Cortex of kidney (tissue), 1 donor: Measurements from ENCODE around the gene GRIFIN.

Experiments used
- DNase-seq: peaks from one replicate; lab custom pipeline; 2025; lab: John Stamatoyannopoulos, UW

The GRIFIN gene, protein sequence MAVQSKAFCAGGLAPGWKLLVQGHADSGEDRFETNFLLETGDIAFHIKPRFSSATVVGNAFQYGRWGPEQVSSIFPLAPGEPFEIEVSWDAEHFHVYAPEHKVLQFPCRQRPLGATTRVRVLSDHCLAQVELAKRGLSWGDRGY

DNA sequence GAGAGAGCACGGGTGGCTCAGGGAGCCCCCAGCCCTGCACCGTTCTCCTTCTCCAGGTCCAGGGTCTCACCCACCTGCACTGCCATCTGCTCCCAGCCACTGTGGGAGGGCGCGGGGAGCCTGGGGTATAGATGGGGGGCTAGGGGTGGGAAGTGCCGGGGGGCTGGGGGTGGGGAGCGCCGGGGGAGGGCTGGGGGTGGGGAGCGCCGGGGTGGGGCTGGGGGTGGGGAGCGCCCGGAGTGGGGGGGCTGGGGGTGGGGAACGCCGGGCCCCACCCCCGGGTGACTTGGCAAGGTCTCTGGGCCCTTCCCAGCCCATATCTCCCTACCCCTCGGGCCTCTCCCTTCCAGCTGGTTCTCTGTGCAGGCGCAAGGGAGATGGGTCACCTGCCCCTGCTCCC lies at the start of gene GRIFIN:
Gene GRIFIN, minus strand, starts transcription at position 101 of the 400 bp plus-strand sequence. Its CDS starts 15 bp downstream, at position 86.
- DNase-seq = no peak

DNA sequence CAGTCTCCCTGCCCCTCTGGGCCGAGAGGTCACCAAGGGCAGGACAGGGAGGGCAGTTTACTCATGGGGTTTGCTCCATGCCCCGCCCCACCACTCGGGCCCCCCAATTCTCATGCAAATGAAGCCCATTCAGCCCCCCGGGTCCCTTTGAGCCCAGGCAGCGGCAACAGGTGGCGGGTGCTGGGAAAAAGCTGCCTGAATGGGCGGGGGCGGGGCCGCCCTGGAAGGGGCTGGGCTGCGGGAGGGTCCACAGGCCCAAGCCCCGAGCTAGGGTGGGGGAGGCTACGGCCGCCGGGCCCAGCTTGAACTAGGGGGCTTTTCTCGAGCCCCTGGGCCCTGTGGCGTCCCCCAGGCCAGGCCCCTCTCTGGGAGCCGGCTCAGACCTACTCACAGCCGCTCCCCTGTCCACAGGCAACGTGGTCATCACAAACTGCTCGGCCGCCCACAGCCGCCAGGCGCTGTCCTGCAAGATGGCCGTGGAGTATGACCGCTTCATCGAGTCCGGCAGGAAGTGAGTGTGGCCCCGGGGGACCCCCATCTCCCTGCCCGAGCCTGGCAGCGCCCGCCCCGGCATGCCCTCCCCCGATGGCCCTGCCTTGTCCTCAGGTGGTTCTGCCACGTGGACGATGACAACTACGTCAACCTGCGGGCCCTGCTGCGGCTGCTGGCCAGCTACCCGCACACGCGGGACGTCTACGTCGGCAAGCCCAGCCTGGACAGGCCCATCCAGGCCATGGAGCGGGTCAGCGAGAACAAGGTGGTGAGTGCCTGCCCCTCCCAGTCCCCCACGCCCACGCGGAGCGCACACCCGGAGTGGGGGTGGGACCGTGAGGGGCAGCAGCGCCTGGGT lies 48.8 kb upstream of the GRIFIN start:
- no peak for DNase-seq

DNA sequence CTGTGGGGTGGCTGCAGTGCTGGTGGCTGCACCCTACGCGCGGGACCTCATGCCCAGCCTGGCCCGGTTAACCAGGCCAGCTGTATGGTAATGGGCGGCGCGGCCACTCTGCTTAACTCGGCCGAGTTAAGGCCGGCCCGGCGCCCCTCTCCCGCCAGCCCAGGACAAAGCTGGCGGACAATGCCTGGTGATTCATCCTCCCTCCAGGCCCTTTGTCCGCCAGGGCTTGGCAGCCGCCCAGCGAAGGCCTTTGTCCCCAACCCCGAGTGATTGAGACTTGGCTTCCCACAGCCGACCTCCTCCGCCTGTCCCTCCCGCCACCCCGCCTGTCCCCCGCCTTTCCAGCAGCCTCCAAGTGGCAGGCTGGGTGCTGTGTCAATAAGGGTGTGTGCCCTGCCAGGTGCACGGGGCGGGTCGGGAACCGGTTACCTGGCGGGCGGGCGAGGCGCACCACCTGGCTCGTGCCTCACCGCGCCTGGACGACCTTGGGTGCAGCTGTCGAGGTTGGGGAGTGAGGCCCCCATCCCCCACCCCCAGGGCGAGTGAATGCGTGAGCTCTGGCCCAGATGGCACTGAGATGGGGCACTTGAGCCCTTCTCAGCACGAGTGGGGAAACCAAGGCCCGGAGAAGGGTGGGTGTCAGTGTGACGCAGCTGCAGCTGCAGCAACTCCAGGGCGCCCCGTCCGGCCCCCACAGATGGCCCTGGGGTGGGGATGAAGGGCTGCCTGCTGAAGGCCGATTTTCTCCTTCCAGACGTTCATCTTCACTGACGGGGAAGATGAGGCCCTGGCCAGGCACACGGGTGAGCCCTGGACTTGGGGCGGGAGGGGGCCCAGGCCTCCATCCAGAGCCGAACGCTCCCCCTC lies 48.0 kb upstream of the GRIFIN start:
- DNase-seq = no peak

DNA sequence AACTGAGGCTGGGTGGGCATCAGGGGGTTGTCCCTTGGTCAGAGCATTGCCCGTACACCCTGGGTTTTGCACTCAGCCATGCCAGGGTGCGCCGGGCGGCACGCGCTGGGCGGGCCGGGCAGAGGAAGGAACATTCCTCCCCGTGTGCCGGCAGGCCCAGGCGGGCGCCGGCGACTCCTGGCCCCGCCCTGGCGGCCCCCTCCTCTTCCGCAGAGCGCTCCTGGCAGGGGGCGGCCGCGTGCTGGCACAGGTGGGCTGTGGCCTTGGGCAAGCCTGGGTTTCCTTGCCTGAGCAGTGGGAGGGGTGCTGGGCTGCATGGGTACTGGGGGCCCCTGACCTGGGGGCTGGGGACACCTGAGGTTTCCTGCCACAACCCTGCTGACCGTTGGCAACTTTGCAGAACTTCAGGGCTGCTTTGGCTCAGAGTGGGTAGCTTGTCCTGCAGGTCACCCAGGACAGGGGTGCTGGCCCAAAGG lies 47.3 kb upstream of the GRIFIN start:
- DNase-seq = no peak

DNA sequence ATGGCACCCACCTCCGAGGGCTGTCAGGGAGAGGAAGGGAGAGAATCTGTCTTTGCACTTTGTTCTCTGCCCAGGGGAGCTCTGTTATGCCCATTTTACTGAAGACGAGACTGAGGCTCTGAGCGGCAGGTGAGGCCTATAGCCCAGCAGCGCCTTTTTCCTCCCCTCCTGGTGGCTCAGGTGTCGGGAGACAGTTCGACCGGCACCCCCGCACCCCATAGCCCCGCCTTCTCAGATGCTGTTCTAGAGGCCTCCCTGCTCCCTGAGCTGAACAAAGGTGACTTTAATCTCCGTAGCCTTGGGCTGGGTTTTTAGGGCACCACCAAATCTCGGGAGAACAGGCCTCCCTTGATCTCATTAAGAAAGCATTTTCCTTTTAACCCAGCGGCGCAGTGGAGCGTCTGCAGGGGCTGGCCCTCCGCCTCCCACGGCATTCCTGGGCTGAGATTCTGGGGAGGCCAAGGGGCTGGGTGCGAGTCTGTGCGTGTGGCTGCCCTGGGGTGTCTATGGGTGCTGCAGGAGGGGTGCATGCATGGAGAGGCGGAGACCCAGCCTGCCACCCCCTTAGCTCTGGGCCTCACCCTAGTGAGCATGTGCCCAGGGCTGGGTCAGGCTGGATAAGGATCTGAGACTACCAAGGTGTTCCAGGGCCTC lies 46.7 kb upstream of the GRIFIN start:
- DNase-seq = no peak

DNA sequence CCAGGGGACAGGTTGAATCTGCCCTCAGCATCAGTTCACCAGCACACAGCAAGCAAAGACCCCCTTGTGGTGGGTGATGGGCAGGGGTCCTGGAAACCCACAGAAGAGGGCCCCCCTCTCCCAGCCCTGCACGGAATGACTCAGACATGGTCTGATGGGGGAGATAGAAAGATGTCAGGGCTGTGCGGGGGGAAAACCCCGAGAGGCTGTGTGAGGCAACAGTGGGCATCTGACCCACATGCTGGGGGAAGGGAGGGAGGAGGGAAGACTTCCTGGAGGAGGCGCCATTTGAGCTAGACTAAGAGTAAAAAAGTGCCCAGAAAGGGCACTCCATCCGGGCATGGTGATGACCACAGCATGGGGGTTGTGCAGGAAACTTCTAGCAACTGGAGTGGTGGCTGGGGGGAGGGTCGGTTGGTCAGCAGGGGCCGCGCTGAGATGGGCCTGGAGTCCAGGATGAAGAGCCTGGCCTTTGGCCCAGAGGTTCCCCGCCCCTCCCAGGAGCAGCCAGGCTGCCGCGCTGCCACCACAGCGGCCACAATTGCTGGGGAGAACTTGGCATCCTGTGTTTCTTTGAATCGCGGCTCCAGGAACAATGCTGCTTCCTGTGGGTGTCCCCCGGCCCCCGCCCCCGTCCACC lies 45.9 kb upstream of the GRIFIN start:
- no peak for DNase-seq

DNA sequence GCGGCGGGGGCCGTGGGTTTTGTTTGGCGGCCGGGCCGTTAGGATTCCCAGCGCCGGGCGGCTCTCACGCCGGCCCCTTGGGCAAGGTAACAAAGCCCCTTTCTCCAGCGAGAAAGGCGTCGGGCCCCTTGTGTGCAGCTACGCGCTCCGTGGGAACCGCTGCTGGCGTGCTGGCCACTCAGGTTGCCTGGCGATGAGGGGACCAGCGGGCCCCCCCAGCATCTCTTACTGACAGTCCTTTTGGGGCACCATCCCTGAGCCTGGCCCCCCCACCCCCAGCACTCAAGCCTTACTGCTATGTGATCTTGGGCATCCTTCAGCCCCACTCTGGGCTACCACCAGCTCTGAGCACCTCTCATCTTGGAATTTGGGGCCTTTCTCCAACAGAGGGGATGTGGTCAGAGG lies 45.1 kb upstream of the GRIFIN start:
- no peak for DNase-seq

DNA sequence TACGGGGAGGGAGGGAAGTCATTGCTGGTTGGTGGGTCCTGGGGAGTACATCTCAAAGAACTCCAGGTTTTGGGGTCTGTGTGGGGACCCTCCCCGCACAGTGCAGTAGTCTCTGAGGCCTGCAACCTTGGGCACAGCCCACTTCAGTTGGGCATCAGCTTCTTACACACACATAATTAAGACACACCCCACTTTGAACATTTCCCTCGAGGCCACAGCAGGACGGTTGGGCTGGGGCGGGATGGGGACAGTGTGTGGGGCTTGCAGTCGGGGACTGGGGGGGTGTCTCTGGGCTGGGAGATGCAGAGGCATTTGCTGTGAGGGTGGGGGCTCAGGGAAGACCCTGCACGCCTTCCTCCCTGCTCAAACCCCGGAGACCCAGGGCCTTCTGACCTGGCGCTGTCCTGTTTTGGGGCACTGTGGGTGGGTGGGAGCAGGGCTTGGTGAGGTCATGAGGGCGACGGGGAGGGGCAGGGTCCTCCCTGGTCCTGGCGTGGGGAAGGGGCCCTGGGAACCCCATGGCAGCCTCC lies 44.6 kb upstream of the GRIFIN start:
- no peak for DNase-seq

DNA sequence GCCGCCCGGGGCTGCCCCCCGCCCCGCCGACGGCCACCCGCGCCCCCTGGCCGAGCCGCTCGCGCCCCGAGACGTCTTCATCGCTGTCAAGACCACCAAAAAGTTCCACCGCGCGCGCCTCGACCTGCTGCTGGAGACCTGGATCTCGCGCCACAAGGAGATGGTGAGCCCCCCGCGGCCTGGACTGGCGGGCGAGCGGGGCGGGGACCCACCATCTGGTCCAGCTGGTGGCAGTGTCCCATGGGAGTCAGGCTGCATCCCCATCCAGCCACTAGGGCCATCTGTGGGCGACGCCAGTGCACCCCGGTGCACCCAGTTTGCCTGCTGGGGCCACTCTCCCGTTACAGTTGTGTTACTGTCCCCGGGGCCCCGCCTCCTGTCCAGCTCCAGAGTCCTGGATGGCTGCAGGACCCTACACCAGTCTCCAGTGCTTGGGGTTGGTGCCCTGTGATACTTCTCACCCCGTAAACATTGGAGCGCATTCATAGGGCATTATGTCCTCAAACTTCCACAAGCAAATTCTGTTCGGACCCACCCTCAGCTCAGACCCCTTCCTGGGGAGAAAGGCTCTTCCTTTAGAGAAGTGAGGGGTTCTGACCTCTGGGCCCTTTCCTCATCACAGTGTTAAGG lies 44.0 kb upstream of the GRIFIN start:
- DNase-seq = no peak

DNA sequence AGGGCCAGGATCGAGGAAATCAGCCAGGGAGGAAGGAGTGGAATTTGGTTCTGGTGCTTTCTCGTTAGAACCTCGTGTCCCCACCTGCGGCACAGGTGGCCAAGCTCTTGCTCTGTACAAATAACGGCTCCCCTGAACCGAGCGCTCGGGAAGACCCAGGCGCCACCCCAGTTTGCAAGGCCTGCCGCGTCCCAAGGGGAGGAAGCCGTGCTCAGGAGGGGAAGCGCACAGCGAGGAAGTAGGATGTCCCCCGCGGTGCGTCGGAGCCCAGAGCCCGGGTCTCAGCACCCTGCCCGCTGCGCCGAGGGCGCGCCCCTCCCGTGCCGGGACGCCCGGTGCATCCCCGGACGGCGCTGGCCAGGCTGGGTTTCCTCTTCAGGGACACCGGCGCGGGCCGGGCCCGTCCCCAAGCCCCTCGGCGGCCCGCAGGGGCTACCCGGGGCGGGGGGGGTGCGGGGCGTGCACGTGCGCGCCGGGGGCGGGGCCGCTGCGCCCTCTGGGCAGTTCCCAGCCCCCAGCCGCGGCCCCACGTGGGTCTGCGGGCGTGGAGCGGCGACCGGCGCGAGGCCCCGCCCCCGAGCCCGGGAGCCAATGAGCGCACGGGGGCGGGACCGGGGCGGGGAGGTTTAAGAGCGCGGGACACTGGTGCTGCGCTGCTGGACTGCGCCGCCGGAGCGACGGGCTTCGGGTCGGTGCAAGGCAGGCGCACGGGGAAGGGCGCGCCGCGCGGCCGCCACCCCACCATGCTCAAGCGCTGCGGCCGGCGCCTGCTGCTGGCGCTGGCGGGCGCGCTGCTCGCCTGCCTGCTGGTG lies 43.1 kb upstream of the GRIFIN start, which contains the start of gene LFNG:
Gene LFNG, plus strand, starts transcription at position 656 of the 812 bp plus-strand sequence. Its CDS starts 88 bp downstream, at position 744.
- no peak for DNase-seq

DNA sequence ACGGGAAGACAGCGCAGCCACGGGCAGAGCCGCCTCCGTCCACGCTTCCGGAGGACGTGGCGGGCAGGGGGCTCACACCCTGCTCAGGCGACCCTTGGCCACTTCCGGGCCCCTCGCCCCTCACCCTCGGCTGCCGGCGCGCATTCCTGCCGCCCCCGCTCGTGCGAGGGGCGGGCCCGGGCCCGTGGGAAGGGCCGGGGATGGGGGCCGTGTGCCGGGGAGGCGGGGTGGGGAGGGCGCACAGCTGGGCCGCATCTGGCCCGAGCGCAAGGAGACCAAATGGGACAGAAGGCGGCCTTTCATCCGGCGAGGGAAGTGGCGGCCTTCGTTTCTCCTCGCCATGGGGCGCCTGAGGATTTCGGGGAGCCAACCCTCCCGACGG lies 42.5 kb upstream of the GRIFIN start:
- DNase-seq = no peak

DNA sequence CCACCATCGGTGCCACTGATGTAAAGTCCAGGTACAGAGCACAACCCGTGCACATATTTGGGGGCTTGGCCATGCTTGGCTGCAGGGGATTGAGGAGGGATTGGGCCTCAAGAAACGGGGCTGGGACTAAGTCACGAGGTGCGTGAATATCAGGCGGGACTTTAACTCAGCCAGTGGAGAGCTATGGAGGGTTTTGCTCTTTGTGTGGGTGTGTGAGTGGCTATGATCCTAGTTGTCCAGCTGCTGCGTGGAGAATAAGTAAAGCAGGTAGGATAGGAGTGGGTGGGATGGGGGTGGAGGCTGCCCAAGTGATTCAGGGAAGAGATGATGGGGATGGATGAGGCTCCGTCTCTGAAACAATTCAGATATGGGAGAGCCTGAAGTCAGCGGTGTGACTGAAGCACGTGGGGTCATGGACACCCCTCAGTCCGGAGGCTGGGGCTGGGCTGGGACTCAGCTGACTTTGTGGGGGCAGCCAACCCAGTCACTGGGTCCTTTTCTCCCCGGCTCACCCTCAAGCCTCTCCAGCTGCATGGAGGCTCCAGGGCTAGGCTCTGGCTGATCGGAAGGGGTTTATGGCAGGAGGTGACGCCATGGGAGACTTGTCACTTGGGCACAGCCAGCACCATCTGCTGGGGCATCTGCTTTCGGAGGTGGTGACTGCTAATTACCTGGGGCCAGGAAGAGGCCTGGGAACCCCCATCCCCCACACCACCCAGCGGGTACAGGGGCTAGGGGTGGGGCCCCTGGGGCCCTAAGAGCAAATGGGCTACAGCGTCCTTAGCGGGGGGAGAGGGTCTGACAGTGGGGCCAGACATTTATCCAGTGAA lies 41.7 kb upstream of the GRIFIN start:
- DNase-seq = no peak

DNA sequence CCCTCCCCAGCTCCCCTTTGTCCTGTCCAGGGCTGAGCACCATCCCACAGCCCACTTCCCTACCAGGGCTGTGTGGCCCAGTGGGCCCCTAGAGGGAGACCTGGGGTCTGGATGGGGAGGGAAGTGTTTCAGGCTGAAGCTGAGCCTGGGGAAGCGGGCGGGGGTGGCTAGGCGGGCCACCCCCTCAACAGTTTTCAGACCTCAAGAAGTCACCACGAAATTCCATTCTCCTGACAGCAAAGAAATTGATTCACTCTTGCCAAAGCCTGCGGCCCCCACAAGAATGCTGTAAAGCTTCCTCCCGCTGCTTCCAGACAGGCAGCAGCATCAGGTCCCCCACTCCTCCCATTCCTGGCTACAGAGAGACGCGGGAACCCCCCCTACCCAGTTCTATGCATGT lies 40.8 kb upstream of the GRIFIN start:
- DNase-seq = no peak

DNA sequence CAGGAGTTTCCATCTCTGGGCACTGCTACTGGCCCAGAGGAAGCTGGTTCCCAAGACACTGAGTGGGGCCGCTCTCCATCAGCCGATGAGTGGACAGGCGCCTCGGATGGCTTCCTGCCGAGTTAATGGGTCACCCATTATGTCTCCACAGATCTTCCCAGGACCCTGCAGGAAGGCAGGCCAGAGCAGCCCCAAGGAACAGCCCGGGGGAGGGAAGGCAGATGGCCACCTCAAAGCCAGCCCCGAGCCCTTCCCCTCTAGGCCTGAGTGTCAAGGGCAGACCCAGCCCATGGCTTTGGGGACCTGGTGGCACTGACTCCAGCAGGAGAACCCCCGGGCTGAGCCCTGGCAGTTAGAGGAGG lies 40.0 kb upstream of the GRIFIN start:
- DNase-seq = no peak

DNA sequence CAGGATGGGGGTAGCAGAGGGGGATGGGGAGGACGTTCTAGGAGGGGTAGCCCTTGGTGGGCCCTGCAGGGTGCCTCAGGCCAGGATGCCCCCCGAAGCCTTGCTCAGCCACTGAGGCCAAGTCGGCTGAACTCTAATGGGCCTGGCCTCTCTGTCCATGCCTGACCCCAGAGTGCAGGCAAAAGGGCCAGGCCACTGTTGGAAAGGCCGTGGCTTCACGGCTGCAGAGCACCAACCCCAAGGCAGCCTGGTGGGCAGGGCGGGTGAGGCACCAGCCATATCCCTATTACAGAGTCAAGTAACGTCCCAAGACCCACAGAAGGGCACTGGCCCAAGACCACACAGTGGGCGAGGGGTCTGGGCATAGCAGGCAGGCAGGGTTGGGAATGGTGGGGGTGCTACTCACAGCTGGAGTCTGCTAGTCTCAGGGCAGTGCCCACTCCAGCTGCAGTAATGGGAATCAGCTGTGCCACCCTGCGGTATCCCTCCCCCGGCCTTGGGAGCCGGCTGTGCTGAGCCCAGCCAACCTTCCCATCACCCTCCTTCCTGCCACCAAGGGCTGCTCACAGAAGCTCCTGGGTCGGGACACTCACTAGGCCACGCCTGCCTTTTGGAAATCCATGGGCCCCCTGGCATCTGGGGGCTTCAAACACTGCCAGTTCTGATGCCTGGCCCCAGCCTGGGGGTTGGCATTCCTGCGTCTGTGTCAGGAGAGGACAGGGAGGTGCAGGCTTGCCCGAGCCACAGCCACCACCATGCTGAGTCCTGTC lies 39.4 kb upstream of the GRIFIN start:
- DNase-seq = no peak

DNA sequence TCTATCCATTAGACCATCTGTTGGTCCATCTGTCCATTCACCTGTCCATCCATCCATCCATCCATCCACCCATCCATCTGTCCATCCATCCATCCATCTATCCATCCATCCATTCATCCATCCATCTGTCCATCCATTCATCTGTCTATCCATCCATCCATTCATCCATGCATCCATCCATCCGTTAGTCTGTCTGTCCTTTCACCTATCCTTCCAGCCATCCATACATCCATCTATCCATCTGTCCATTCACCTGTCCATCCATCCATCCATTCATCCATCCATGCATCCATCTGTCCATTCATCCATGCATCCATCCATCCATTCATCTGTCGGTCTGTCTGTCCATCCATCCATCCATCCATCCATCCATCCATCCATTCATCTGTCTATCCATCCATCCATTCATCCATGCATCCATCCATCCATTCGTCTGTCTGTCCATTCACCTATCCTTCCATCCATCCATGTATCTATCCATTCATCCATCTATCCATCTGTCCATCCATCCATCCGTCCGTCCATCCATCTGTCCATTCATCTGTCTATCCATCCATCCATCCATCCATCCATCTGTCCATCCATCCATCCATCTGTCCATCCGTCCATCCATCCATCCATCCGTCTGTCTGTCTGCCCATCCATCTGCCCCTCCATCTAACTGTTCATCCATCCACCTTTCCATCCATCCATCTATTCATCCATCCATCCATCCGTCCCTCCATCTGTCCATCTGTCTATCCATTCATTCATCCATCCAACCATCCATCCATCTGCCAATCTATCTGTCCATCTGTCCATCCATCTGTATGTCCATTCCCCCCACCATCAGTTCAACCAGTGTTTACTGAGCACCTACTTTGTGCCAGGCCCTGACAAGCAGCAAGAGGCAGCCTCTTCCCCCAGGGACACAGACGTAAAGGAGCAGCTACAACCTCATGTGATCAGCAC lies 38.5 kb upstream of the GRIFIN start:
- no peak for DNase-seq

DNA sequence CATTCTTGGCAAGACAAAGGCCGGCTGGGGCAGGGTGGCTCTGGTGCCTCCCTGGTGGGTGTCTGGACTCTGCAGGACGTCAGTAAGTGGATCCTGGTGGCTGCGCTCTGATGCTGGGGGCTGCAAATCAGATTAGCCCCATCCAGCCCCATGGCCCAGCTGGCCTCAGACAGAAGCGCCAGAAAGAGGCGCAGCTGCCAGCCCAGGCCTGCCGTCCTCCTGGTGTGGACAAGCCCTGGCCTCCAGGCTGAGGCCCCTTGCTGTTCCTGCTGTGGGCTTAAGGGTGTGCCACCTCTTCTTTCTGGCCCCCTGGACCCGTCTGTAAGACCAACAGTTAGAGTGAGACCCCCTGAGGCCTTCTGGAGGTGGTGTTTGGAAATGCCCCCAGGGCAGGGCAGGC lies 37.5 kb upstream of the GRIFIN start:
- DNase-seq = no peak
